A673 (cell line): ENCODE measurements around the gene TMEM18.

Source experiments
- EZH2 ChIP-seq: fragments of 200-600 bp; sonication (generic); IDR thresholded peaks from 2 replicates; pipeline ENCODE4 v1.6.1; 2017; ENCODE audit warnings: borderline replicate concordance, low read depth, mild to moderate bottlenecking, mixed read lengths, antibody characterized with exemption, low read length; ENCODE audit not compliant: poor library complexity, severe bottlenecking
- TF ChIP-seq, protein P1 (sequence below): fragments of 300-800, 200-600 bp; sonication (generic); conservative IDR thresholded peaks from 2 replicates; pipeline ENCODE4 v1.5.1; 2017; ENCODE audit warnings: low read depth, mild to moderate bottlenecking, antibody characterized with exemption, low read length, moderate library complexity, mixed read lengths

DNA sequence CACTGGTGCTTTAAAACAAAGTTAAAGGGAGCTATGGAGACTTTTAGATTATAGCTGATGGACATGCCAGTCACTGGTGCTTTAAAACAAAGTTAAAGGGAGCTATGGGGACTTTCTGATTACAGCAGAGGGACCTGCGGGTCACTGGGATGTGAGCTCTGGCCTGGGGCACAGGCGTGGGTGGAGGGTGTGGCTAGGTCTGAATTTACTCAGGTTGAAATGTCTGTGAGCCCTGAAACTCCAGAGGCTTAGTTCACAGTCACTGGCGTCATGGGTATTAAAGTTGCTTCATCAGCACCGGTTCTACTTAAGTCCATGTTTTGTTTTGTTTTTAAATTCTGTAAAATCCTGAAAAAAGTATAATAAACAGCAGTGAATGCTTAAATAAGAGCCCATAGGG is 49.0 kb upstream of the TMEM18 start:
- TF ChIP-seq, protein P1, sequence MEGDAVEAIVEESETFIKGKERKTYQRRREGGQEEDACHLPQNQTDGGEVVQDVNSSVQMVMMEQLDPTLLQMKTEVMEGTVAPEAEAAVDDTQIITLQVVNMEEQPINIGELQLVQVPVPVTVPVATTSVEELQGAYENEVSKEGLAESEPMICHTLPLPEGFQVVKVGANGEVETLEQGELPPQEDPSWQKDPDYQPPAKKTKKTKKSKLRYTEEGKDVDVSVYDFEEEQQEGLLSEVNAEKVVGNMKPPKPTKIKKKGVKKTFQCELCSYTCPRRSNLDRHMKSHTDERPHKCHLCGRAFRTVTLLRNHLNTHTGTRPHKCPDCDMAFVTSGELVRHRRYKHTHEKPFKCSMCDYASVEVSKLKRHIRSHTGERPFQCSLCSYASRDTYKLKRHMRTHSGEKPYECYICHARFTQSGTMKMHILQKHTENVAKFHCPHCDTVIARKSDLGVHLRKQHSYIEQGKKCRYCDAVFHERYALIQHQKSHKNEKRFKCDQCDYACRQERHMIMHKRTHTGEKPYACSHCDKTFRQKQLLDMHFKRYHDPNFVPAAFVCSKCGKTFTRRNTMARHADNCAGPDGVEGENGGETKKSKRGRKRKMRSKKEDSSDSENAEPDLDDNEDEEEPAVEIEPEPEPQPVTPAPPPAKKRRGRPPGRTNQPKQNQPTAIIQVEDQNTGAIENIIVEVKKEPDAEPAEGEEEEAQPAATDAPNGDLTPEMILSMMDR: no peak
- no peak for TF ChIP-seq EZH2
